ENCODE results near the gene FGGY.
A peak's percentile ranks its signal among the peaks of the same experiment; 100 is the strongest.

The FGGY gene

GRCh38 chr1:59666106-59666505 lies 369.2 kb downstream of the FGGY start:
- H3K4me3 ChIP-seq (ENCODE audit: low read length), result no peak overlapping the region
- TF ChIP-seq, protein P1, sequence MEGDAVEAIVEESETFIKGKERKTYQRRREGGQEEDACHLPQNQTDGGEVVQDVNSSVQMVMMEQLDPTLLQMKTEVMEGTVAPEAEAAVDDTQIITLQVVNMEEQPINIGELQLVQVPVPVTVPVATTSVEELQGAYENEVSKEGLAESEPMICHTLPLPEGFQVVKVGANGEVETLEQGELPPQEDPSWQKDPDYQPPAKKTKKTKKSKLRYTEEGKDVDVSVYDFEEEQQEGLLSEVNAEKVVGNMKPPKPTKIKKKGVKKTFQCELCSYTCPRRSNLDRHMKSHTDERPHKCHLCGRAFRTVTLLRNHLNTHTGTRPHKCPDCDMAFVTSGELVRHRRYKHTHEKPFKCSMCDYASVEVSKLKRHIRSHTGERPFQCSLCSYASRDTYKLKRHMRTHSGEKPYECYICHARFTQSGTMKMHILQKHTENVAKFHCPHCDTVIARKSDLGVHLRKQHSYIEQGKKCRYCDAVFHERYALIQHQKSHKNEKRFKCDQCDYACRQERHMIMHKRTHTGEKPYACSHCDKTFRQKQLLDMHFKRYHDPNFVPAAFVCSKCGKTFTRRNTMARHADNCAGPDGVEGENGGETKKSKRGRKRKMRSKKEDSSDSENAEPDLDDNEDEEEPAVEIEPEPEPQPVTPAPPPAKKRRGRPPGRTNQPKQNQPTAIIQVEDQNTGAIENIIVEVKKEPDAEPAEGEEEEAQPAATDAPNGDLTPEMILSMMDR (conservative IDR thresholded peaks at IDR 0.05; ENCODE audit: low read depth, low read length), result peak; percentile 16
- DNase-seq (ENCODE audit: low read depth), result no peak

DNA sequence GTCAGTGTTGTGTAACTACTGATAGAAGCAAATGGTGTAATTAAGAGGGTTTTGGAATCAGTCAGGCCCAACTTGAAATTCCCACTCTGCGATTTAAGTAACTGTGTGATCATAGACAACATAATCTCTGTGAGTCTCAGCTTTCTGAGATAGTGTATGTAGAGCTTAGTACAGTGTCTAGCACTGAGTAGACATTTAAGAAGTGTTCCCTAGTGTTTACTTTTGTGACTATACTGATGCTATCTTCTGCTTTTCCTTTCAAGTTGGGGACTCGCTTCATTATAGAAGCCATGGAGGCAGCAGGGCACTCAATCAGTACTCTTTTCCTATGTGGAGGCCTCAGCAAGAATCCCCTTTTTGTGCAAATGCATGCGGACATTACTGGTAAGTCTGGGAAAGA lies 370.1 kb downstream of the FGGY start:
- H3K4me3 ChIP-seq (ENCODE audit: low read length), result no peak overlapping the region
- TF ChIP-seq, protein P1 (conservative IDR thresholded peaks at IDR 0.05; ENCODE audit: low read depth, low read length), result no peak
- DNase-seq (ENCODE audit: low read depth), result no peak

DNA sequence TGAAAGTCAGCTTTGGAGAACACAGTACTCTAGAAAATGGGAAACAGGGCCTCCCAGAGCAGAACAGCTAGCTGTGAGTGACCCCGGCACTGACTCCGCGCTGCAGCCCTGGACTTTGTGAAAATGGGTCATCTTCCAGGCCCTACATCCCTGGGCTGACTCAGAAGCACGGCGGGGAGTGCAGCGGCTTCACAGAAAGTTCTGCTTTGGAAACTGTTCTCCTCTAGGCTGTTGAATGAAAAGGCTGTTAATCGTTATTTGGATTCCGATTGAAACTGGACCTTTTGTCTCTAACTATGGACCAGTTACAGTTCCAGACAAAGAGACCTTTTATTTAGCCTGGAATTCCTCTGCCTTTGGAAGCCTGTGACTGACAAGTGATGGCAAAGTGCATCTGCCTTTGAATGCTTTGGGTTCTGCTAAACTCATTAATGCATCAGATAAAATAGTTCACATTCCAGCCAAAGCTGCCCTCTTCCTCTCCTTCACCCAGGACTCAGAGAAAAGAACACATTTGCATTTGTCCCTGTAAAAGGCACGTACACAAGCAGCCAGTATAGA lies 372.9 kb downstream of the FGGY start:
- peak; percentile 23 for DNase-seq (ENCODE audit: low read depth)

GRCh38 chr1:59670662-59671061 lies 373.8 kb downstream of the FGGY start:
- DNase-seq (ENCODE audit: low read depth), result no peak
- TF ChIP-seq, protein P1 (conservative IDR thresholded peaks at IDR 0.05; ENCODE audit: low read depth, low read length), result no peak

More for the DNA sequence above, 372.9 kb downstream of the FGGY start:
- no peak overlapping the region for H3K4me3 ChIP-seq (ENCODE audit: low read length)
- TF ChIP-seq, protein P1 (conservative IDR thresholded peaks at IDR 0.05; ENCODE audit: low read depth, low read length), result no peak

GRCh38 chr1:59671066-59671952 lies 374.4 kb downstream of the FGGY start:
- TF ChIP-seq, protein P1 (conservative IDR thresholded peaks at IDR 0.05; ENCODE audit: low read depth, low read length), result no peak
- no peak for DNase-seq (ENCODE audit: low read depth)

More at GRCh38 chr1:59670662-59671061, 373.8 kb downstream of the FGGY start:
- no peak overlapping the region for H3K4me3 ChIP-seq (ENCODE audit: low read length)

GRCh38 chr1:59671953-59672305 lies 375.0 kb downstream of the FGGY start:
- no peak for DNase-seq (ENCODE audit: low read depth)
- TF ChIP-seq, protein P1 (conservative IDR thresholded peaks at IDR 0.05; ENCODE audit: low read depth, low read length), result no peak
- H3K4me3 ChIP-seq (ENCODE audit: low read length), result no peak overlapping the region

More at GRCh38 chr1:59671066-59671952, 374.4 kb downstream of the FGGY start:
- no peak overlapping the region for H3K4me3 ChIP-seq (ENCODE audit: low read length)

All from retinal pigment epithelial cell (primary cell).